GM18519 (cell line): ENCODE data around the gene UGP2.
"Not testable (repeated sequence)": the region's sequence is repeated elsewhere in the genome, so short reads cannot be mapped to it uniquely, and the experiment has no call there.

Experiments used
- ATAC-seq: cut with Tn5 transposase; IDR thresholded peaks from one replicate; pipeline ENCODE4 v1.9.1; 2021; ENCODE audit warnings: mild to moderate bottlenecking, moderate library complexity; ENCODE audit not compliant: unreplicated experiment, low FRiP score

The UGP2 gene

DNA sequence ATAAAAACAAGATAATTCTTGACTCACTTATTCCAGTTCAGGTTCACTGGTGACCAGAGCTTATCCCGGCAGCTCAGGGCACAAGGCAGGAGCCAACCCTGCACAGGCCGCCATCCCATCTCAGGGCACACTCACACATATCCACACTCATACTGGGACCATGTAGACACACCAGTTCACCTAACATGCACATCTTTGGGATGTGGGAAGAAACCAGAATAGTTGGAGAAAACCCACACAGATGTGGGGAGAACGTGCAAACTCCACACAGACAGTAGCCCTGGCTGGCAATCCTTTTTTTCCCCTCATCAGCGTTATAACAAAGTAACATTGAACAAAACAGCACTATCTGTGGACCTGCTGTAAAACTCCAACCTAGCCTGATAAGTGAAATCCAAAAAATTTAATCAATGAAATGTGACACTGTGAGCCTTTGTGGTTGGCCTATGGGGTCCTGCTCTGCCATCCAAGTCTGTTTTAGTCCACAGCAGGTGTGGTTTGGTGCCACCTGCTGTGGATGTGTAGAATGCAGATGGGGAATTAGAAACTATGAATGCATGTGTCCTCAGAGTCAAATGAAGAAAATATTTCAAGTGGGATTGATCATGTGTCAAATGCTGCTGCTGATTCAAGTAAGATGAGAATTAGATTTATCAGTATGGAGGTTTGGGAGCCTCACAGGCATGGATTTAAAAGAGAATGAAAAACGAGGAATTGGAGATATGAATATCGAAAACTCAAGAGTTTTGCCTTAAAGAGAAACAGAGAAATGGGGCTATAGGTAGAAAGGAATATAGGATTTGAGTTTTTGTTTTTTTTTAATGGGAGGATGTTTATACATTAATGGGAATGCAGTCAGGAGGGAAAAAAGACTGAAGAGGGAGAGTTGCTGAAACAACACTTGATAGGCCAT, 47.0 kb downstream of the UGP2 start:
- ATAC-seq = no peak

DNA sequence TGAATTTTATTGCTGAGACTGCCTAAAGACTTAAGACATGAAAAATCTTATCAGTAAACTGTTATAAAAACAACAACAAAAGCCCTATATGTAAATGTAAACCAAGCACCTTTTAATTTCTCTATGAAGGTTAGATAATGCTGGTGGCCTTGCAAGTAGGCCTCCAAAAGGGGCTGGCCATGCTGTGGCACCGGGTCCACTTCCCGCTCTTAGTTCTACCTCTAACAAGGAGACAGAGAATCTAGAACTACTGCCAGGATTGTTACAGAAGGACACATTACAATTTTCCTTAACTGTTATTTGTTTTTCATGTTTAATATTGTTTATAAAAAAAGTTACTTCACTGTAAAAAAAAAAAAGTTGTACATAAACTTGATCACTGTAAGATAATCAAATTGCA, 49.0 kb downstream of the UGP2 start:
- no peak for ATAC-seq

DNA sequence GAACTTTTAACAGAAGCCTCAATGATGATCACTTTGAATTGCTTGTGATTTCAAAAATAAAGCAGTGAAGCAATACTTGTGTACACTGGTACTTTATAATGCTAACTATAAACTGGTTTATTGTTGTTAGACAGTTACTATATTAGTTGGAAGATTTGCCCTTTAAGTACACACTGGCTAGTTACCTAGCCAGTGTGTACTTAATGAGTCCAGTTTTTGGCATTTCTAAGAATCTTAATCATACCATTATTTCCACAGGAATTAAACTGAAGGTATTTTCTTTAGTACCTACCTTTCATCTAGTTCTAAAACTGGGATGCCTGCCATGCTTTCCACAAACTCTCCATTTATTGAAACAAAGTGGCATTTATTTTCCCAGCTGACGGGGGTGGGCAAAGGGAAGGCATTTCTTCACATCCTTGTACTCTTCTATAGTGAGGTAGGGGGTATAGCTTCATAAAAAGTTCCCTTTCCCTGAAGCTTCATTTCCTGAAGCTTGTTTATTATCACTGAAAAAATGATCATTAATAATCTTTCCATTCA, 49.9 kb downstream of the UGP2 start:
- ATAC-seq = no peak

DNA sequence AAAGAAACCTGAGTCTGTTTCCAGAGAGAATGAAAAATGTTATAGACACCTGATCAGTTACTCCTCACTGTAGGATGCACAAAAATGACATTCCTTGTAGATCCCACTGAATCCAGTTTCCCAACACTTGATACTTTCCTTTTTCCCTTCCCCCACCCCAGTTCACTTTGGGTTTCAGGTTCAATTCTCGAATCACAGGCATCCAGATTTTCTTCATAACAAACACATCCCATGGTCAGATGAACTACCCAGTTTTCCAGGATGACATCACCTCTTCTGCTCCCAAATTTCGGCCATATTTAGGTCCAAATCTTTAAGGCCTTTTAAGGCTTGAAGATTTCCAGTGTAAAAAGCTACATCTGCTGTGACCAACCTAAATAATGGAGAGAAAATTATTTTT, 51.5 kb downstream of the UGP2 start:
- ATAC-seq = no peak

DNA sequence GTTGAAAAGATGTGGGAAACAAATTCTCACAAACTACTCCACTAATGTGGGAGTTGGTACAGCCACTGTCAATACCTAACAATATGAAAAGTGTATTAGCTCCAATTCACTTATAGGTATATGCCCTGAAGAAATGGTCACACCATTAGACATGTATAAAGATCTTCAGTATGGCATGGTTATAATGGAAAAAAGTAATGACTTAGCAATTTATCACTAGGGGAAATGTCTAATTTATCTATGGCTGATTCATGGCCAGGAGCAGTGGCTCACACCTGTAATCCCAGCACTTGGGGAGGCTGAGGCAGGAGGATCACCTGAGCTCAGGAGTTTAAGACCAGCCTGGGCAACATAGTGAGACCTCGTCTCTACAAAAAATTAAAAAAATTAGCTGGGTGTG, 52.5 kb downstream of the UGP2 start:
- ATAC-seq = no peak

DNA sequence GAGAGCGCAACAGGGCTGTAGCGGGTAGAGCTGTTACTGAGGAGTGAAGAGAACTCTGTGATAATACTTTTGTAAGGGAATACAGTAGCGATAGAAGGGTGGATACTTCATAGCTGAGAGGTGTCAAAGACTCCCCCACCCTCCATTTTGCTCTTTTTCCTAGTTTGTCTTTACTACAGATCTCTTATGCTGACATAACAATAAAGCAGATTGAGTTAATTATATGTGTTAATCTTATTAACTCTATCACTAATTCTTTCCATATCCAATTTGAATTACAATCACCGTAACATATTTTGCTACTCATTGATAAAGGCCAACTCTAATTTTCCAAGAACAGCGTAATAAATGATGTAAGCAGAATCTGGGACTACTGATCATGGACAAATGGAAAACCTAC, 57.1 kb downstream of the UGP2 start:
- ATAC-seq = no peak

DNA sequence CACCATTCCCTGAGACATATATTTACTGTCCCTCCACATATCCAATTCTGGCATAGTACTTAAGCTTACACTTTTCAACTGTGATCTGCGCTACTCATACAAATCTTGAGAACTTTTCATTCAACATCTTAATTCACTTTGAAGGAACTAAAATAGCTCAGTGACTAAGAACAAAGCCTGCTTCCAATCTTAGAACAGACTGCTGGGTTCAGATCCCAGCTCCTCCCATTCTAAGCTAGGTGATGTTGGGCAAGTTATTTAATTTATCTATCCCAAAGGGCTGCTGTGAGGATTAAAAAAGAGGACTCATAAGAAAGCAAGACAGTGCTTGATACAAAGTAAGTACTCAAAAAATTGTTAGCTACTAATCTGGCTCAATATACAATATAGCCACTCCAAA, 57.9 kb downstream of the UGP2 start:
- no peak for ATAC-seq

DNA sequence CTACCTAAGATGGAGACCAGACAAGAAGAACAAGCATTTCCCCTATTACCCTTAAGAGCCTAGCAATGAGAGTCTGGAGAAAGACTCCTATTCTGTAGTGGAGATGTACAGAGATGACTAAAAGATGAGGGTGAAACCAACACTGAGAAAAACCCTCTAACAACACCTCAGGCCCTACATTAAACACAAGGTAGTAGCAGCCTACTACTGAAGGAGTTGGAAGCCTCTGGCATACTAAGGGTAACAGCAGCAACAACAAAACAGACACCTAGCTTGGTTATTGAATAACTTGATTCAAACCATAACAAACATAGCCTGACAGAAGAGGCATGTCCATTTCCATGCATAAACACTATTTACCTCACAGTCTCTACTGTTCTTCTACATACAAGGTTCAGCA, 60.5 kb downstream of the UGP2 start:
- no peak for ATAC-seq

DNA sequence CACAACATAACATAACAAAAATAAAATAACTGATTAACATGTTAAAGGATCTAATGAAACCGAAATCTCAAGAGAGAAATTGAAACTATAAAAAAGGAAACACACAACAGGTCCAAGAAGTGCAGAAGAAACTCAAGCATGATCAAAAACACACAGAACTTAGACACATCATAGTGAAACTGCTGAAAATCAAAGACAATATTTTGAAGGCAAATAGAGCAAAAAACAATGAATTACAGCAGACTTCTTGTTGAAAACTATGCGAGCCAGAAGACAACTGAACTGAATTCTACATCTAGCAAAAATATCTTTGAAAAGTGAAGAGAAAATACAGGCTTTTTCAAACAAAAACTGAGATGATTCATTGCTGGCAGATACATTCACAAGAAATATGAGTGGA, 61.3 kb downstream of the UGP2 start:
- ATAC-seq = peak; percentile 76

DNA sequence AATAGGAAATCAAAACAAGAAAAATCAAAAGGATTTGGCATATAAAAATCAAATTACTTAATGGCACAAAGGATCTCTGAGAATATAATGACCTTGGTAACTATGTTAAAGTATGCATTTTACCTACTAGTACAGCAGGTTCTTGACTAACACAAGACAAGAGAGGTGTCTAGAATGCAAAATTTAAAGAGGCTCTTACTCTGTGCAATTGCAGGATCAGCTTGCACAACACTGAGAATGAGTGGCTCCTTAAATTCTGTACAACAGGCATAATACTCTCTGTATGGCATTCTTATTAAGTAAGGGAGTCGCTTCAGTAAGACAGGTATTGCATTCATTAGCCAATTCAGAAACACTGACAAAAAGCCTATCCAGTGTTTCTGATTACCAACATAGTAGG, 72.6 kb downstream of the UGP2 start:
- no peak for ATAC-seq

DNA sequence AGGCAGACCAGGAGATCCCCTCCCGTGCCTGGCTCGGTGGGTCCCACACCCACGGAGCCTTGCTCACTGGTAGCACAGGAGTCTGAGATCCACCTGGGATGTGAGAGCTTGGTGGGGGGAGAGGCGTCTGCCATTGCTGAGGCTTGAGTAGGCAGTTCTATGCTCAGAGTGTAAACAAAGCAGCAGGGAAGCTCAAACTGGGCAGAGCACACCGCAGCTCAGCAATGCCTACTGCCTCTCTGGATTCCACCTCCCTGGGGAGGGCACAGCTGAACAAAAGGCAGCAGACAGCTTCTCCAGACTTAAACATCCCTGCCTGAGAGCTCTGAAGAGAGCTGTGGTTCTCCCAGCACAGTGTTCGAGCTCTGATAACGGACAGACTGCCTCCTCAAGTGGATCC, 85.1 kb downstream of the UGP2 start:
- ATAC-seq = no peak

DNA sequence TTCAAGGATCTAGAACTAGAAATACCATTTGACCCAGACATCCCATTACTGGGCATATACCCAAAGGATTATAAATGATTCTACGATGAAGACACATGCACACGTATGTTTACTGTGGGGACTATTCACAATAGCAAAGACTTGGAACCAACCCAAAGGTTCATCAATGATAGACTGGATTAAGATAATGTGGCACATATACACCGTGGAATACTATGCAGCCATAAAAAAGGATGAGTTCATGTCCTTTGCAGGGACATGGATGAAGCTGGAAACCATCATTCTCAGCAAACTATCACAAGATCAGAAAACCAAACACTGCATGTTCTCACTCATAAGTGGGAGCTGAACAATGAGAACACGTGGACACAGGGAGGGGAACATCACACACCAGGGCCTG, 90.4 kb downstream of the UGP2 start:
- ATAC-seq = not testable (repeated sequence)
